NCI-H2227 (cell line): ENCODE data around the gene KRTAP9-2.
"Not testable (repeated sequence)": the region's sequence is repeated elsewhere in the genome, so short reads cannot be mapped to it uniquely, and the experiment has no call there.

Experiments
- DNase-seq: peaks from one replicate; lab custom pipeline; 2025; ENCODE audit not compliant: unreplicated experiment; lab: John Stamatoyannopoulos, UW

The KRTAP9-2 gene

GRCh38 chr17:41226598-41227095 is at the start of gene KRTAP9-2:
TSS of gene KRTAP9-2 (plus strand) at chr17:41226648. CDS start at chr17:41226655, 7 bp downstream.
- DNase-seq, result not testable (repeated sequence)

- DNase-seq, result no peak
Observed at GRCh38 chr17:41176744-41177387, 49.6 kb upstream of the KRTAP9-2 start.

GRCh38 chr17:41177727-41178271 is 48.6 kb upstream of the KRTAP9-2 start, which contains the start of gene KRTAP4-2:
TSS of gene KRTAP4-2 (minus strand) at chr17:41178221. CDS start at chr17:41178164, 57 bp downstream.
- DNase-seq, result no peak

- no peak for DNase-seq
Observed at GRCh38 chr17:41178341-41178740, 48.1 kb upstream of the KRTAP9-2 start.

GRCh38 chr17:41178843-41179616 is 47.4 kb upstream of the KRTAP9-2 start:
- no peak for DNase-seq

- no peak for DNase-seq
Observed at GRCh38 chr17:41184480-41184961, 41.9 kb upstream of the KRTAP9-2 start, which contains the start of gene KRTAP4-1. TSS of gene KRTAP4-1 (minus strand) at chr17:41184911. CDS start at chr17:41184854, 57 bp downstream.

GRCh38 chr17:41185001-41185400 is 41.4 kb upstream of the KRTAP9-2 start:
- DNase-seq, result no peak

GRCh38 chr17:41186872-41187271 is 39.6 kb upstream of the KRTAP9-2 start:
- no peak for DNase-seq

GRCh38 chr17:41189837-41190318 is 36.6 kb upstream of the KRTAP9-2 start, which contains the start of gene KRTAP9-1:
TSS of gene KRTAP9-1 (plus strand) at chr17:41189887. CDS start at chr17:41189887, 0 bp downstream.
- not testable (repeated sequence) for DNase-seq

GRCh38 chr17:41190328-41190727 is 36.1 kb upstream of the KRTAP9-2 start:
- no peak for DNase-seq

- DNase-seq, result no peak
Observed at GRCh38 chr17:41196068-41196467, 30.4 kb upstream of the KRTAP9-2 start.

GRCh38 chr17:41199421-41200078 is 26.9 kb upstream of the KRTAP9-2 start:
- DNase-seq, result no peak

GRCh38 chr17:41211845-41212466 is 14.5 kb upstream of the KRTAP9-2 start:
- DNase-seq, result no peak

- DNase-seq, result no peak
Observed at GRCh38 chr17:41212524-41213169, 13.8 kb upstream of the KRTAP9-2 start.

- no peak for DNase-seq
Observed at GRCh38 chr17:41215681-41216080, 10.8 kb upstream of the KRTAP9-2 start.

- DNase-seq, result no peak
Observed at GRCh38 chr17:41223821-41224220, 2.6 kb upstream of the KRTAP9-2 start.

GRCh38 chr17:41226051-41226450 is 397 bp upstream of the KRTAP9-2 start:
- DNase-seq, result no peak

GRCh38 chr17:41230094-41230493 is 3.6 kb downstream of the KRTAP9-2 start:
- no peak for DNase-seq

- no peak for DNase-seq
Observed at GRCh38 chr17:41231731-41232130, 5.3 kb downstream of the KRTAP9-2 start.
